Activated T-cell treated with anti-CD3 and anti-CD28 coated beads for 48 hours (primary cell): ENCODE measurements around the gene MOGAT3.

Experiments used
- DNase-seq: peaks from one replicate; pipeline ENCODE4 v3.0.0-alpha.2; 2020; ENCODE audit warnings: low read depth

Gene MOGAT3

DNA sequence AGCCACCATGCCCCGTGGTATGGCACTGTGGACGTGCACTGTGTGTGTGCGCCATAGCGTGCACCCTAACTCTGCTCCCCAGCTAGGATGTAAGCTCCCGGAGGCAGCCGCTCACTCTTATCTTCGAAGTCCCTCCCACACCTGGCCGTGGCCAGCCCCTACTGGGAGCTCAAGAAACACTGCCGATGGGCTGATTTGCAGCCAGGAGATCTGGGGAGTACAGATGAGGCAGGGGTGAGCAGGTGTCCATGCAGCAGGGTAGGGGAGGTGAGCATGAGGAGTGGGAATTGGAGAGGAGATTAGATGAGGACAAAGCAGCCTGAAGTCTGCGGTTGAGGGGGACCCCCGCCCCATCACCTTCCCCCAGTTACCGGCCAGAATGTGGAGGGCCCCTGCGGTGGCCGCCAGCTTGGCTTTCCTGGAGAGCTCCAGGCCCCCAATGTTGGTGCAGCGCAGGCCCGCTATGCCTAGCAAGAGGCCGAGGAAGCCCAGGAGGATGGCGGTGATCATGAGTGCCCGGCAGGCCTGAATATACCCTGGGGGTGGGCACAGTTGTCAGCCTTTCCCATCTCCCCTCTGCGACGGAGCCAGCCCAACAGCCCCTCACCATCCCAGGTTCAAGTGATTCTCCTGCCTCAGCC, 33.2 kb upstream of the MOGAT3 start:
- DNase-seq, result no peak

DNA sequence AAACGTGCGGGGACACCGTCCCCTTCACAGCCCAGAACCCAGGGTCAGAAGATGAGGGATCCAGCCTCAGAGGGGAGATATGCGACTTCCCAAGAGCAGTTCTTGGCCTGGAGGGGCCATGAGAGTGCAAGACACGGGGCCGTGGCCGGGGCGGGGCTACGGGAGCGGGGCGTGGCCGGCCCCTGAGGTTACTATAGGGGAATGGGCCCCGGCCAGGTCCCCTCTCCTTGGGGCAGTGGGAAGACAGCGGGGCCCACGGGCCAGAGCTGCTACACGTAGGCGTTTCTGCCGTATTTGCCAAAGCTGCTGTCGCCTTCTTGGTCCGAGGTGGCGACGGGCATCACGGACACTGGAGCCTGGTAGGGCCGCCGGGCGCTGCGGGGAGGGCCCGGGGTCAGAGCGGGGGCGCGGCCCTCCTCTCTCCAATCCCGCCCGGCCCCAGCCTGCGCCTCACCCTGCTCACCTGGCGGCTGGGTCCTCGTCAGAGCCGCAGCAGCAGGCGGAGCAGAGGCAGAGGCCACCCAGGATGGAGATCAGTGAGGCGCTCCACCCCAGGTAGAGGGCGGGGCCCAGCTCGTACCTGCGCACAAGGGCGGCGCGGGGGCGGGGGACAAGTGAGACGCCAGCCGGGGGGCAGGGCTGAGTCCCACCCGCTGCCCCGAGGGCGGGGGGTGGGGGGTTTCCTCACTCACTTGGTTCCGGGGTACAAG, 31.5 kb upstream of the MOGAT3 start:
- no peak for DNase-seq

DNA sequence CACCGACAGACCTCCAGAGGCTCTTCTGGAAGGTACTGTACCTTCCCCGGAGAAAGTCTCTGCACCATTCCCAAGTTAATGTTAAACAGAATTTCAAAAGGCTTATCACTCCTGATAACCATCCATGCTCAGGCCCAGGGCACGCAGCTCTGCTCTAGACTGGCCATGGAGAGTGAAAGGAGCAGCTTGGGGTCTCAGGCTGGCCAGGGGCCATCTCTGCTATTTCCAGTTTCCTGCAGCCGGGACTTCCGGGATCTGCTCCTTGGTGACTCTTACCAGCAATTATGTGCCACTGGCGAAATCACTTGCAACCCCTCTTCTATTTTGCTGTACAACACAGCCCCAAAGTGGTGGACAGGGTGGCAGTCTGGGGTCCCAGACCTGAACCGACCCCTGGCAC, 30.8 kb upstream of the MOGAT3 start:
- DNase-seq, result no peak

DNA sequence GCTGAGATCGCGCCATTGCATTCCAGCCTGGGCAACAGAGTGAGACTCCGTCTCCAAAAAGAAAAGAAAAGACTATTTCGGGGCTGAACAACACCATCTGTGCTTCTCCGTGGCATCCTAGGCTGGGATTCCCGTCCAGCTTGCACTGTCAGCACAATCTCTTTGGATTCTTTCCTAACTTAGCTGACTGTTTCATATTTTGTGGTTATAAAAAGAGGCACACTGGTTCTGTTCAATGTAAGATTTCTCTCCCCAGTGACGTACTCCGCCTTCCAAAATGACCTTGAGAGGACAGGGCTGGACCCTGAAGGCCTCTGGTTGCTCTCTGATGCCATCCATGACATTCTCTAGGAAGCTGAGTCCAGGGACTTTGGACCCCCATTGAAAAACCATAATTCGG, 25.9 kb upstream of the MOGAT3 start:
- DNase-seq, result no peak

DNA sequence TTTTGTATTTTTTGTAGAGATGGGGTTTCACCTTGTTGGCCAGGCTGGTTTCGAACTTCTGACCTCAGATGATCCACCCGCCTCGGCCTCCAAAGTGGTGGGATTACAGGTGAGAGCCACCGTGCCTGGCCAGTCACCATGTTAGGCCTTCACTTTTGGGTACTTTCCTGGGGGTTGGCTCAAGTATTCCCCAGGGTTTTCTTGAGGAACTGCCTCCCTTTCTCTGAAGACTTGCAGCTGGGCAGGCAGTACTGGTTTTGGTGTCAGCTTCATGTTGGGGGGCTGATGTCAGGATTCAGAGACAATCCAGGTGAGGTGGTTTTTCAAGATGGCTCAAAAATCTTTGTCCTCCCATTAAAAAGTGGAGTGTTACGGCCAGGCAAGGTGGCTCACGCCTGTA, 24.8 kb upstream of the MOGAT3 start:
- DNase-seq, result no peak

DNA sequence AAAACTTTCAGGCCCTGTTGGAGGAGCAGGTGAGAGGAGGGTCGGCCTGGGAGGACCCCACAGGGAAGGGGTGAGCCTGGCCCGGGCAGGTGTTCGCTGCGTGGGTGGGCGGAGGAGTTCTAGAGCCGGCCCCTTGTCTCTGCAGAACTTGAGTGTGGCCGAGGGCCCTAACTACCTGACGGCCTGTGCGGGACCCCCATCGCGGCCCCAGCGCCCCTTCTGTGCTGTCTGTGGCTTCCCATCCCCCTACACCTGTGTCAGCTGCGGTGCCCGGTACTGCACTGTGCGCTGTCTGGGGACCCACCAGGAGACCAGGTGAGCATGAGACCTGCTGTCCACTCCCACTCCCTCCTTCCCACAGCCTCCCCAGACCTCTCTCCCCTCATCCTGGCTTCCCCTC, 22.7 kb upstream of the MOGAT3 start:
- no peak for DNase-seq

DNA sequence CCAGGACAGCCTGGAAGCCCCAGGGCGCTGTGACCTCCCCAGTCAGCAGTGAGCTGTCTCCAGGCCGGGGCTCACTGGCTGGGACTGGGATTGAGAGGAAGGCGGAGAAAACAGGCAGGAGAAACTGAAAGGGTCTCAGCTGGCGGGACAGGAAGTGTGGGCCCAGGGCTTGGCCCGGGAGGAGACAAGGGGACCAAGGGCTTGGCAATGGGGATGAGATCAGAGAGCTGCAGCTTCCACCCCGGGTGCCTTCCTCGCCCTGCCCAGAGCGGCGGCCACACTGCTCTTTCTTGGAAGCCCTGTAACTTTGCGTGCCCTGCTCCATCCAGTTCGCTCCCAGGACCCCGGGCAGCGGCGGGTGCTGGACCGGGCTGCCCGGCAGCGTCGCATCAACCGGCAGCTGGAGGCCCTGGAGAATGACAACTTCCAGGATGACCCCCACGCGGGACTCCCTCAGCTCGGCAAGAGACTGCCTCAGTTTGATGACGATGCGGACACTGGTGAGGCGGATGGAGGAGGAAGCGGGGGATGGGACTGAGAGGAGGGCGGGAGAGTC, 21.5 kb upstream of the MOGAT3 start:
- DNase-seq, result no peak

DNA sequence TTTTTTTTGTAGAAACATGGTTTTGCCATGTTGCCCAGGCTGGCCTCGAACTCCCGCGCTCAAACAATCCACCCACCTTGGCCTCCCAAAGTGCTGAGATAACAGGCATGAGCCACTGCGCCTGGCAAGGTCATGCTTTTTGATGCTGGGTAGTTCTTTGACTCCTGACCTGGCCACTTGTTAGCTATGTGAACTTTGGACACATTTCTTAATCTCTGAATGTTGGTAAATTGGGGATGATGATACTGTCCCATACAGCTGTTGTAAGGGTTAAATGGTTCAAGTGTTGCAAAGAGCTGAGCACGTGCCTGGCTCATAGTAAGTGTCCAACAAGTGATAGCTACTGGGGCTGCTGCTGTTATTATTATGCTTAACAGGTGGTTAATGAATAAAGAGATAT, 19.5 kb upstream of the MOGAT3 start:
- DNase-seq, result no peak

DNA sequence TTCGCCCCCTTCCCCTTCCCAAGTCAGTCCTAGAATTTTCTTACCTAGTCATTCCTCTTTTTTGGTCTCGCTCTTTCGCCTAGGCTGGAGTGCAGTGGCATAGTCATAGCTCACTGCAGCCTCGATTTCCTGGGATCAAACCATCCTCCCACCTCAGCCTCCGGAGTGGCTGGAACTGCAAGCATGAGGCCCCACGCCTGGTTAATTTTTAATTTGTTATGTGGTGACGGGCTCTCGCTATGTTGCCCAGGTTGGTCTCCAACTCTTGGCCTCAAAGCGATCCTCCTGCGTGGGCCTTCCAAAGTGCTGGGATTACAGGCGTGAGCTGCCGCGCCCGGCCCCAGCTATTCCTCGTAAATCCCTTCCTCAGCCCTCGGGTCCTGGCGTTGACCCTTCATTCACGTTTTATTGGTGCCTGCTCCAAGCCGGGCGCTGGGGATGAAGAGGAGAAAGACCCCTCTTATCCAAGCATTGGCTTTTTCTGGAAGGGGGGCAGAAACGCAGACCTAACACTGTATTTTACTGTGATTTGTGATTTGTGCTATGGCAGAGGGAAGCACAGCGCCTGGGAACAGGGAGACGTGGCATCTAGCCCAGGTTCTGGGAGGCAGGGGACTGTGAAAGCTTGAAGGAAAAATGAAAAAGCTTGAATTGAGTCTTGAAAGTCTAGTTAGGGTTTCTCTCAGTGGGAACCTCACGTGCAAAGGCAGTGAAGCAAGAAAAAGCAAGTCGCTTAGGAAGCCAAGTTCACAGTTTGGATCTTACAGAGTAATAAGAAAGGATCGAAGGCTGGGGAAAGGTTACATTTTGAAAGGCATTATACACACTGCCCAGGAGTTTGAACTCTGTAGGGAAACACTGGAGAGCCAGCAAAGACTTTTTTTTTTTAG, 17.6 kb upstream of the MOGAT3 start:
- DNase-seq, result no peak

DNA sequence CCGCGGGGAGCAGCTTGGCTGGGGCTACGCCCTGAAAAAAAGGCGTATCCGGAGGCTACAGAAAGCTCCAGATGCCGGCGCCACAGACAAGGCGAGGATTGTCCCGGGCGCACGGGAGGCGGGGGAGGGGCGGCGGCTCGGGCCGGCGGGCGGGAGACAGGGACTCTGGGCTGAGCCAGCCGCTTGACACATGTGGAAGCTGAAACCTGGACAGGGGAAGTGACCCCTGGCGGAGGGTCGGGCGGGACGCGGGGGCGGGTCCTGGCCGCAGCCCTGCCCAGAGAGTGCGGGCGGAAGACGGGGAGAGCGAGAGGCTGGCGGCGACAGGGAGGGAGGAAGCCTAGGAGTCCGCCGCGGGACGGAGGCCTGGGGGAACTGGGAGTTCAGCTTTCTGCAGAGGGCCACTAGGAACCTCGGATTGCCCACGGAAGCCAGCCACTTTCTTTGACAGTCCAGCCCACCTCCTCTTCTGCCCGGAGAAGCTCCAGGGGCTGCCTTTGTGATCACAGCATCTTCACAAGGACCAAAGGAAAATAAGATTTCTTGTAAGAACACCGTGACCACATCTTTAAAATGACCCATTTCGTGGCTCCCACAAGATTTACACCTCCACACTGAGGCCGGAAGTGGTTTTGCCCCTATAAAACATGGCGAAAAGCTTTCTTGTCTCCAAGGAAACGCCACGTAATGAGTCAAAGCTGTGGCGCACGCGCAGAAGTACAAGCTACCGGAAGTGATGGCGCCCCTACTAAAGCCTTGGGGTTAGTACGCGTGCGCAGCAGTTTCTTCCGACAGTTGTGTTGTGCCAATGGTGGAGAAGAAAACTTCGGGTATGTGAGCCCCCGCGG, 16.8 kb upstream of the MOGAT3 start, which contains the start of the genes PLOD3 and ZNHIT1:
Gene PLOD3 (minus strand): TSS at position 194 of the 848 bp plus-strand sequence. CDS start 307 bp downstream, outside the sequence.
Gene ZNHIT1 (plus strand): TSS at position 778 of the 848 bp plus-strand sequence. CDS start 31 bp downstream, at position 809.
- DNase-seq, result peak; percentile 88

DNA sequence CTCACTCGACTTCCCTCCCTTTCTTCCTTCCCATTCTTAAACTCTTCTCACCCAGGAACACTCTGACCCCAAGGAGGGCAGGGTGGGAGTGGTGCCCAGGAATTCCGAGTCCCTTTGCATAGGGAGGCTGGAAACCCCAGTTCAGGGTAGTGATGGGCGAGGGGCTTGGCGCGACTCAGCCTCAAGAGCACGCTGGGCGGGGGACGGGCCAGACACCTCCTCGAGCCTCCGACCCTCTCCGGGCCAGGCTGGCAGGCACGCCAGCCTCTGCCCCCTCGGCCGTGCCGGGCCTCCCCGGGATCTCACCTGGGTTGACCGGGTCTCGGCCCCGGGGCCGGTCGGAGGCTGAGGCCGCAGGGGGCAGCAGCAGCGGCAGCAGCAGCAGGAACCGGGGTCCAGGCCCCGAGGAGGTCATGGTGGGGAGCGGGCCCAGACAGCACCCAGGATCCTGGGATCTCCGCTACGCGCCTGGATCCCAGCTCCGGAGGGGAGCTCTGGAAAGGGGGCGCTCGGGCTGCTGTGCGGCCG, 16.1 kb upstream of the MOGAT3 start:
- no peak for DNase-seq

DNA sequence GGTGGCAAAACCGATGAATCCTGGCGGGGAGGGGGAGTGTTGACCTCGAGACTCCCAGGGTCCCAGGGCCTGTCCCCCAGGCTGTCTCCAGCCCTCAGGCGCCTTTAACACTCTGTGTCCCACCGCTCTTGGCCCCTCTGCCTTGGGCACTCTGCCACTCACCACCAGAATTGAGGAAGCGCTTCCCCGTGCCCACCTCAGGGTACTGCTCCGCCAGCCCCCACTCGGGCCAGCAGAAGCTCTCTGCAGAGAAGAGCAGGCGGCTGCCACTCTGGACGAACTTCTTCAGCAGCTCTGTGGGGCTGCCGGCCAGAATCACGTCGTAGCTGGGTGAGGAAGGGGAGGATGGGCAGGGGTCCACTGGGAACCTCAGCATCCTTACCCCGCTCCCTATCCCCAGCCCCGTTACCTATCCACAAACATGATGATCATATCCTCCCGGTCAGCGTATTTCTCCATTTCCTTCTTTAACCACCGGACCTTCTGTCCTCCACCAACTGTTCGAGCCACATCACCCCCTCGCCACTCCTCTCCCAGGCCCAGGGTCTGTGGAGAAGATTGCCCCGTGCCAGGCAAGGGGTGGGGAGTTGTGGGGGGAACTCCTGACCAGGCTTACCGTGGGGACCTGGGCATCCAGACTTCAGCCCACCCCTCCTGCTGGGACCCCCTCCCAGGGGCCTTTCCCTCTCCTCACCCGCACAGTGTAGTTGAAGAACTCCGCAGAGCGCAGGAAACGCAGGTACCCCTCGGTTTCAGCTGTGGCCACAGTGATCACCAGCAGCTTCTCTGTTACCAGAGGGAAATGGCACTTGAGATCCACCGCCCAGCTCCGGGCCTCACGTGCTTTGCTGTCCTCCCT, 15.4 kb upstream of the MOGAT3 start:
- DNase-seq, result no peak

DNA sequence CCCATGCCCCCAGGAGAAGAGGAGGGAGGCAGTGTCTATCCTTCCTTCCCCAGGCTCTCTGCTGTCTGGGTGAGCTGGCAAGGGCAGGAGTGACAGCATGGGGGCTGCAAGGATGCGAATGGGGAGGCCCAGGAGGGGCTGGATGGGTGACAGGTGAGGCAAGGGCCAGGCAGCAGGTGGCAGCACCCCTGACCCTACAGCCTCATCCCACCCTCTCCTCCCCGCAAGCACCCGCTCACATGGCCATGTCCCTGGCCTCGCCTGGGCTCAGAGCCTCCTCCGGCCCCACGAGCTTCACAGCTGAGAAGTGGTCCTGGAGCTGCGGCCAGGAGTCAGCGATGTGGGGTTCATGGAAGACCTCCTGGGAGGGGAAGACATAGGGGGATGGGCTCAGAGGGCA, 11.2 kb upstream of the MOGAT3 start:
- no peak for DNase-seq

DNA sequence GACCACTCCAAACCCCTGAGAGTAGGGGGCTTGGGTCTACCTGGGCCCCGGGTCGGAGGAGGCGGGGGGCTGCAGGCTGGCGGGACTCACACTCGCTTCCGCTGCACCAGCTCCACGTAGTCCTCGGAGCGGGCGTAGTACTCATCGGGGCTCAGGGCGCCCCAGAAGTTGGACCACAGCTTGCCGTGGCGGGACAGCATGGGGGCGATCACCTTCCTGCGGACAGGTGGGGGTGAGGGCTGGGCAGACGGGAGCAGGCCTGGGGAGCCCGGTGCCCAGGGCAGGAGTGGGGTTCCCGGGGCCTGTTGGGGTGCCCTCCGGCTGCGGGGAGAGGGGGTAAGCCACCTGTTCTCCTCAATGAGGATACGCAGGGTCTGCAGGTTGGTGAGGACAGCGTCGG, 10.7 kb upstream of the MOGAT3 start:
- no peak for DNase-seq

DNA sequence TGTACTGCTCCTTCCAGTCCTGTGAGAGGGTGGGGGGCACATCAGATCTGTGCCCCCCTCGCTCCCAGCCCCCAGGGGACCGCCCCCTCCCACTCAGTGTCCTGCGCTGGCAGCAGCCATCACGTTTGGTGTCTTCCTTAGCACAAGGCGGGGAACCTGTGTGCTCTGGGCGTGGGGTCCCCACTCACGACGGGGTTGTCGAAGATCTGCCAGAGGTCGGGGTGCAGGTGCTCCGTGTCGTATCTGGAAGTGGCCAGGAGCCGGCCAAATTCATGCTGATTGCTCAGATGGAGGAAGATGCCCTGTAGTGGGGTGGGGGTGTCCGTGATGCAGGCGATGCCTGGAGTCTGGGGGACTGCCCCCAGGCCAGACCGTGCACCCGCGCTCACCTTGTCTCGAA, 9.3 kb upstream of the MOGAT3 start:
- no peak for DNase-seq

DNA sequence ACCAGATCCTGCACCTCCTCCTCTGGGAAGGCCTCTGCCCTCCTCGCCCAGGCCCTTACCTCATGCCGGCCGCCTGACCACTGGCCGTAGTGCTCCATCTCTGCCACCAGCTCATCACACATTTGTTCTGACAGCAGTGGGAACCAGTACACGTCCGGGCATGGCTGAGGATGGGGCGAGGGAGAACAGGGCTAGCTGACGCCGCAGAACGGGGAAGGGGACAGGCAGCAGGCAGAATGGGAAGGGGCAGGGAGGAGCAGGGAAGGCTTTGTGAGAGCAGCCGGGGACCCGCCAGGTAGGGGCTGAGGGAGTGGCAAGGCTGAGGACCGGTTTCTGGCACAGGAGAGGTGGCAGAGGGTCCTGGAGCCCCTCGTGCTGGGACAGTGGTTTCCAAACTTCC, 8.0 kb upstream of the MOGAT3 start:
- no peak for DNase-seq

DNA sequence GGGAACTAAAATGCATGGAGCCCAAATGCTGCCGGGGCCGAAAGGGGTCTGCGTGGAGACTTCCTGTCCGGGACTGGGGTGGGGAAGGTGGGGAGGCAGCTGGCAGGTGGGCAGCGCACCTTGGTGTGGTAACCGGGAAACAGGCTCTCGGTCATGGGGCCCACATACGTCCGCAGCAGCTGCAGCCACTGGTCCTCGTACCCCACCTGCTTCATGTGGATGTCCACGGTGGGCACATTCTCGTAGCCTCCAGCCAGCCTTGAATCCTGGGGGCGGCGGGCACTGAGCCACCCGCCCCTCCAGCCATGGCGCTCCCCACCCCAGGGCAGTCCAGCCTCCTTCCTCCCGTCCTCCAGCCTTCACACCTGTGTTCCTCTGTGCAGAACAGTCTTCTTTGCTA, 6.6 kb upstream of the MOGAT3 start:
- no peak for DNase-seq

DNA sequence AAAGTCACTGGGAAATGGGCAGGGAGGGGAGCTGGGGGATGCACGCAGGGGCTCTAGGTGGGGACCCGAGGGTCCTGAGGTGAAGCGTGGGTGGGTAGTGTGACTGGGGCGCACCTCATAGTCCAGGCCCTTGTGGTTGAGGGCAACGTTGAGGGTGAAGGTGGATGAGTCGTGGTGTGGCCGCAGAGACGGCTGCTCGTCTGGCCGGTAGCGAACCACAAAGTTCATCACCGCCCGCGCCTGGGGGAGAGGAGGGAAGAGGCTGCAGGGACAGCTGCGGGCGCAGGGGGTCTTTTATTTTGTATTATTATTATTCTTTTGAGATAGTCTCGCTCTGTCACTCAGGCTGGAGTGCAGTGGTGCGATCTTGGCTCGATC, 5.8 kb upstream of the MOGAT3 start:
- DNase-seq, result no peak

DNA sequence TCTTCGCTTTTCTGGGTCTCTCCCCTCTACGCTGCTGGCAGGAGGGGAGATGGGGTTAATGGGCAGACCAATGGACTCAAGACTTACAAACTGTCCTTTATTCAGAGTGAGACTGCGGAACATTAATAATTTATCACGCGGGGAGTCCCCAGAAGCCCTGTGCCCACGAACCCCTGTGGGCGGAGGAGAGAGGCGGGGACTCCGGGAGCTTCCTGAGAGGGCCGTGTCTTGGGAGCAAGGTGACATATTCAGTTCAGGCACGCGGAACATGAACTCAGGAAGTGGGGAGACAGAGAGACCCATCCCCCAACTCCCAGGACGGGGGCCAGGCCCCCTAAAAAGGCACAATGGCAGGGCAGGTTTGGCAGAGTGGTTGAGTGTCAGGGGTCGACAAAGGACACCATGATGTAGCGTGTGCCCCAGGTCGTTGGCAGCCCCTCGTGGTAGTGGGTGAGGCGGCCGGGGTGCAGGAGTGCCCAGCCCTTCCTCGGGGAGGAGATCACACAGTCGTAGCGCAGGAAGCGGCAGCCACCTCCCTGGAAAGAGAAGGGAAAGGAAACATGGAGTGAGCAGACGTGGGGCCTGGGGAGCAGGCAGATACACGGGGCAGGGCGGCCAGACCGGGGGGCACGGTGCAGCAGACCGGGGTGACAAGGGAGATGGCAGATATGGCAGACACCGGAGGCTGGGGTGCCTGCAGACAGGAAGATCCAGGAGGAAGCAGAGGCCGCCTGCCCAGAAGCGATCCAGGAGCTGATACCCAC, 5.2 kb upstream of the MOGAT3 start:
- DNase-seq, result no peak
